A549 (cell line): Measurements from ENCODE around the gene MEG3. TPM values are rescaled to one million over a fixed set of nuclear protein-coding genes. Genes with fewer than 3 reads are reported as not detected.

Source experiments
- ATAC-seq, 2 experiments: fragments of 200-7000 bp in 1 of 2; fragments of >200 bp in 1 of 2; cut with Nextera tagmentation in 1 of 2; cut with Tn5 transposase in 1 of 2; 3 replicates each; pipeline versions ENCODE4 v1.8.0 to v1.9.1; 2018 to 2020; ENCODE audit warnings: mild to moderate bottlenecking in 1 of 2, moderate library complexity in 1 of 2
- CTCF ChIA-PET: fragments of 300-600 bp; sonication (Branson Sonifier 250); formaldehyde crosslinking; extraction: SDS; loops from one replicate; lab custom pipeline; 2021; ENCODE audit warnings: antibody characterized with exemption, inconsistent platforms; lab: Yijun Ruan, JAX
- POLR2A ChIA-PET: fragments of 350-600 bp; formaldehyde crosslinking; extraction: SDS; loops from one replicate; lab custom pipeline; 2021; ENCODE audit warnings: antibody characterized with exemption, inconsistent platforms; lab: Yijun Ruan, JAX
- DNase-seq, 2 experiments: peaks; one replicate each; pipeline versions ENCODE4 v3.0.0 to v3.0.0-alpha.2; 2011 to 2016; ENCODE audit warnings: low read depth in 1 of 2, low spot score in 1 of 2
- FAIRE-seq: peaks from 2 replicates; lab custom pipeline; 2011; peaks lifted over from hg19 to GRCh38; lab: Jason Lieb, UNC
- H3K27ac ChIP-seq, 2 experiments: fragments of >200 bp; sonication (Bioruptor Twin); formaldehyde crosslinking; 3 replicates each; pipeline ENCODE4 v1.5.1; 2016 to 2017
- H3K4me1 ChIP-seq: fragments of >200 bp; sonication (Bioruptor Twin); formaldehyde crosslinking; 3 replicates; pipeline ENCODE4 v1.6.1; 2016
- H3K4me2 ChIP-seq: fragments of >200 bp; sonication (Bioruptor Twin); formaldehyde crosslinking; 3 replicates; pipeline ENCODE4 v1.6.1; 2016
- H3K4me3 ChIP-seq: fragments of >200 bp; sonication (Bioruptor Twin); formaldehyde crosslinking; 3 replicates; pipeline ENCODE4 v1.5.1; 2016
- H3K9me3 ChIP-seq: fragments of >200 bp; sonication (Bioruptor Twin); formaldehyde crosslinking; 3 replicates; pipeline ENCODE4 v1.6.1; 2016
- CEBPB ChIP-seq, 2 experiments: fragments of >200 bp in 1 of 2; sonication (Bioruptor Twin) in 1 of 2; formaldehyde crosslinking in 1 of 2; IDR thresholded peaks; 2 replicates each; pipeline ENCODE4 v1.6.1; 2012 to 2016
- CHD2 ChIP-seq: fragments of 150-350 bp; IDR thresholded peaks from 2 replicates; pipeline ENCODE4 v1.6.1; 2014; ENCODE audit warnings: low read length; ENCODE audit not compliant: partially characterized antibody
- E2F6 ChIP-seq: IDR thresholded peaks from 2 replicates; pipeline ENCODE4 v1.6.1; 2012; ENCODE audit warnings: low read depth, borderline replicate concordance
- EHMT2 ChIP-seq: fragments of 200-600 bp; sonication (generic); IDR thresholded peaks from 2 replicates; pipeline ENCODE4 v1.6.1; 2016; ENCODE audit warnings: antibody characterized with exemption, low read depth, mild to moderate bottlenecking, moderate library complexity
- EP300 ChIP-seq, 2 experiments: fragments of >200 bp; sonication (Bioruptor Twin); formaldehyde crosslinking; IDR thresholded peaks; 2 replicates in 1 of 2; 3 replicates in 1 of 2; pipeline ENCODE4 v1.6.1; 2016 to 2017
- ESRRA ChIP-seq: fragments of 150-350 bp; IDR thresholded peaks from 2 replicates; pipeline ENCODE4 v1.6.1; 2014; ENCODE audit warnings: mild to moderate bottlenecking, low read length, borderline replicate concordance
- FOSB ChIP-seq: fragments of 250-450 bp; sonication (Bioruptor Pico); IDR thresholded peaks from 2 replicates; pipeline ENCODE4 v1.5.0; 2020; ENCODE audit warnings: mild to moderate bottlenecking, moderate library complexity
- GATA3 ChIP-seq: IDR thresholded peaks from 2 replicates; pipeline ENCODE4 v1.6.1; 2012; ENCODE audit warnings: borderline replicate concordance
- HDAC2 ChIP-seq: fragments of 200-600 bp; sonication (generic); IDR thresholded peaks from 2 replicates; pipeline ENCODE4 v1.6.1; 2016
- HEYL ChIP-seq: fragments of 250-450 bp; sonication (Bioruptor Pico); IDR thresholded peaks from 2 replicates; pipeline ENCODE4 v1.8.0; 2021; ENCODE audit warnings: mild to moderate bottlenecking, moderate library complexity
- HOXA7 ChIP-seq: fragments of 250-450 bp; sonication (Bioruptor Pico); IDR thresholded peaks from 2 replicates; pipeline ENCODE4 v1.5.0; 2020; ENCODE audit warnings: mild to moderate bottlenecking, moderate library complexity
- JUN ChIP-seq, 2 experiments: fragments of >200 bp; sonication (Bioruptor Twin); formaldehyde crosslinking; IDR thresholded peaks; 2 replicates in 1 of 2; 3 replicates in 1 of 2; pipeline ENCODE4 v1.6.1; 2016 to 2017
- KDM1A ChIP-seq: fragments of 200-600 bp; sonication (generic); IDR thresholded peaks from 2 replicates; pipeline ENCODE4 v1.6.1; 2016; ENCODE audit warnings: low read depth, mild to moderate bottlenecking
- MAFK ChIP-seq: fragments of 450-650 bp; IDR thresholded peaks from 2 replicates; pipeline ENCODE4 v1.6.1; 2014; ENCODE audit not compliant: partially characterized antibody
- MAZ ChIP-seq: fragments of 150-350 bp; IDR thresholded peaks from 2 replicates; pipeline ENCODE4 v1.6.1; 2014; ENCODE audit warnings: antibody characterized with exemption, low read depth, low read length, borderline replicate concordance
- NPAS2 ChIP-seq: fragments of 250-450 bp; sonication (Bioruptor Pico); IDR thresholded peaks from 2 replicates; pipeline ENCODE4 v1.8.0; 2022; ENCODE audit warnings: mild to moderate bottlenecking, moderate library complexity, borderline replicate concordance
- PBX3 ChIP-seq: IDR thresholded peaks from 2 replicates; pipeline ENCODE4 v1.6.1; 2012
- PHF8 ChIP-seq: fragments of 200-600 bp; sonication (generic); IDR thresholded peaks from 2 replicates; pipeline ENCODE4 v1.6.1; 2016; ENCODE audit warnings: low read depth, mild to moderate bottlenecking, antibody characterized with exemption, moderate library complexity, borderline replicate concordance
- RAD21 ChIP-seq, 2 experiments: fragments of >200 bp in 1 of 2; sonication (Bioruptor Twin) in 1 of 2; formaldehyde crosslinking in 1 of 2; IDR thresholded peaks in 1 of 2; conservative IDR thresholded peaks in 1 of 2; 2 replicates in 1 of 2; 3 replicates in 1 of 2; pipeline ENCODE4 v1.6.1; 2012 to 2018; ENCODE audit warnings: inconsistent platforms in 1 of 2
- RARB ChIP-seq: fragments of 250-450 bp; sonication (Bioruptor Pico); IDR thresholded peaks from 2 replicates; pipeline ENCODE4 v1.8.0; 2021; ENCODE audit warnings: mild to moderate bottlenecking, moderate library complexity
- REST ChIP-seq: fragments of 200-600 bp; sonication (generic); IDR thresholded peaks from 2 replicates; pipeline ENCODE4 v1.6.1; 2016; ENCODE audit warnings: antibody characterized with exemption, mild to moderate bottlenecking, moderate library complexity
- SREBF2 ChIP-seq: fragments of 450-650 bp; IDR thresholded peaks from 2 replicates; pipeline ENCODE4 v1.6.1; 2014; ENCODE audit warnings: mild to moderate bottlenecking, moderate library complexity
- TFCP2L1 ChIP-seq: fragments of 250-450 bp; sonication (Bioruptor Pico); IDR thresholded peaks from 2 replicates; pipeline ENCODE4 v1.5.0; 2021; ENCODE audit warnings: mild to moderate bottlenecking
- ZC3H11A ChIP-seq: fragments of 450-650 bp; IDR thresholded peaks from 2 replicates; pipeline ENCODE4 v1.6.1; 2014; ENCODE audit warnings: antibody characterized with exemption, mild to moderate bottlenecking
- ZFP36 ChIP-seq: fragments of 450-650 bp; IDR thresholded peaks from 2 replicates; pipeline ENCODE4 v1.6.1; 2014; ENCODE audit warnings: borderline replicate concordance; ENCODE audit not compliant: partially characterized antibody
- ZNF302 ChIP-seq: fragments of 250-450 bp; sonication (Bioruptor Pico); IDR thresholded peaks from 2 replicates; pipeline ENCODE4 v1.9.0; 2021; ENCODE audit warnings: inconsistent platforms, mild to moderate bottlenecking, moderate library complexity
- WGBS: methylation state at CpG from one replicate; pipeline ENCODE4 v1.1.6; 2017; ENCODE audit errors: missing lambda C conversion rate; 5-methylcytosine and 5-hydroxymethylcytosine counted together
- polyA plus RNA-seq, 4 experiments: library from polyadenylated mRNA; depleted of rRNA in 3 of 4; stranded (reverse); fragments of >200 nt; fragmentation: RNase III in 1 of 4; extraction: RNeasy Plus Mini Kit Qiagen cat#74134 plus additional on column Dnase treatment in 1 of 4; gene quantifications; 2 replicates in 3 of 4; 3 replicates in 1 of 4; pipeline ENCODE4 v1.2.3, GENCODE V29; 2011 to 2017
- TF ChIP-seq, protein P1 (sequence below): fragments of 250-450 bp; sonication (Bioruptor Pico); IDR thresholded peaks from 2 replicates; pipeline ENCODE4 v1.5.0; 2021; ENCODE audit warnings: mild to moderate bottlenecking, moderate library complexity, borderline replicate concordance

Gene MEG3
- polyA plus RNA-seq, 2 of the 4 experiments (the other 2 are of a cell fraction): 27.0 to 56.7 TPM

- no peak for ATAC-seq
- FAIRE-seq: no peak
- Histone ChIP-seq H3K4me1 (no peaks in the 10 kb centered on the region), H3K27ac (no peak overlapping the region), H3K4me3 (no peak overlapping the region), H3K9me3 (no peaks in the 10 kb centered on the region), H3K4me2 (no peak overlapping the region)
- no peak for TF ChIP-seq TFCP2L1
- no peak for TF ChIP-seq CHD2
- TF ChIP-seq MAFK: no peak
- TF ChIP-seq FOSB (CRISPR knock-in tag): no peak
- TF ChIP-seq RAD21 (conservative IDR thresholded peaks at IDR 0.05 in 1 of 2, IDR thresholded peaks at IDR 0.05 in 1 of 2): no peak
- no peak for TF ChIP-seq MAZ
- no peak for TF ChIP-seq SREBF2
- no peak for TF ChIP-seq ZC3H11A
- ChIA-PET POLR2A (no interaction called here), CTCF (interaction anchor here (0.8 kb wide), 1 partner anchor 318 kb away, joined by 3 read pairs; no protein-coding TSS in a partner anchor)
- WGBS: 95% methylated on average over 2 of the region's 2 CpGs
- no peak for DNase-seq
Observed at GRCh38 chr14:100885196-100885595, 59.3 kb downstream of the MEG3 start.

DNA sequence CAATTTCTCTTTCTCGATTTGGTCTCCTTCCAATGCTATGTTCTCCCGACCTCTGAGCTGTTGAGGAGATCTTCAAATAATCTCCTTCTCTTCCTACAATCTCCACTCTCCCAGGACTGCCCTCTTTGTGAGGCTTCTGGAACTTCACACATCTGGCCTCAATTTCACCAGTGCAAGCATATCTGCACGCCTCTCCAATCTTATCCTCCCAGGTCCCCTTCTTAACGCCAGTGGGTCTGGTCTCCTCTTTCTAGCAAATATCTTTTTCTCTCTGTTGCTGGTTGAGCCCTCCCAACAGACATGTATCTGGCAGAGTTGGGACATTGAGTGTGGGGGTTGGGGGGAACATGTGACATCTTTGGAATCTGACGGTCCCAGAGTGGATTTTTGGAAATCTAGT, 59.7 kb downstream of the MEG3 start:
- Histone ChIP-seq H3K4me2 (no peak overlapping the region), H3K4me3 (no peak overlapping the region), H3K27ac (no peak overlapping the region), H3K4me1 (no peaks in the 10 kb centered on the region), H3K9me3 (no peaks in the 10 kb centered on the region)
- 78% methylated on average over 5 of the region's 5 CpGs for WGBS
- ChIA-PET CTCF (interaction anchor here (0.8 kb wide), 1 partner anchor 318 kb away, joined by 3 read pairs; no protein-coding TSS in a partner anchor), POLR2A (no interaction called here)
- DNase-seq: no peak
- TF ChIP-seq CHD2: no peak
- TF ChIP-seq JUN (IDR thresholded peaks at IDR 0.05): no peak
- TF ChIP-seq NPAS2 (CRISPR knock-in tag): no peak
- TF ChIP-seq KDM1A: no peak
- TF ChIP-seq RARB: no peak
- no peak for TF ChIP-seq REST
- no peak for FAIRE-seq
- 0 out of 6 replicates have a peak, but pooled peaks of 1 of the 2 experiments have one; percentile 33 for ATAC-seq

- Histone ChIP-seq H3K9me3 (no peaks in the 10 kb centered on the region), H3K4me2 (no peak overlapping the region), H3K4me3 (no peak overlapping the region), H3K4me1 (no peaks in the 10 kb centered on the region), H3K27ac (no peak overlapping the region)
- TF ChIP-seq E2F6 (no peak), PHF8 (no peak), GATA3 (no peak), CEBPB (IDR thresholded peaks at IDR 0.05) (no peak), ESRRA (no peak), JUN (IDR thresholded peaks at IDR 0.05) (no peak), HOXA7 (CRISPR knock-in tag) (no peak), SREBF2 (no peak), HEYL (CRISPR knock-in tag) (no peak), MAFK (no peak), ZFP36 (no peak), EP300 (IDR thresholded peaks at IDR 0.05) (no peak), FOSB (CRISPR knock-in tag) (no peak), PBX3 (no peak), HDAC2 (no peak), EHMT2 (no peak), ZNF302 (CRISPR knock-in tag) (no peak)
- TF ChIP-seq, protein P1, sequence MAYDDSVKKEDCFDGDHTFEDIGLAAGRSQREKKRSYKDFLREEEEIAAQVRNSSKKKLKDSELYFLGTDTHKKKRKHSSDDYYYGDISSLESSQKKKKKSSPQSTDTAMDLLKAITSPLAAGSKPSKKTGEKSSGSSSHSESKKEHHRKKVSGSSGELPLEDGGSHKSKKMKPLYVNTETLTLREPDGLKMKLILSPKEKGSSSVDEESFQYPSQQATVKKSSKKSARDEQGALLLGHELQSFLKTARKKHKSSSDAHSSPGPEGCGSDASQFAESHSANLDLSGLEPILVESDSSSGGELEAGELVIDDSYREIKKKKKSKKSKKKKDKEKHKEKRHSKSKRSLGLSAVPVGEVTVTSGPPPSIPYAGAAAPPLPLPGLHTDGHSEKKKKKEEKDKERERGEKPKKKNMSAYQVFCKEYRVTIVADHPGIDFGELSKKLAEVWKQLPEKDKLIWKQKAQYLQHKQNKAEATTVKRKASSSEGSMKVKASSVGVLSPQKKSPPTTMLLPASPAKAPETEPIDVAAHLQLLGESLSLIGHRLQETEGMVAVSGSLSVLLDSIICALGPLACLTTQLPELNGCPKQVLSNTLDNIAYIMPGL: no peak
- FAIRE-seq: no peak
- WGBS: 90% methylated on average over 6 of the region's 6 CpGs
- no peak for DNase-seq
- no peak for ATAC-seq
- POLR2A ChIA-PET: no interaction called here
- CTCF ChIA-PET: interaction anchor here (1.0 to 1.6 kb wide), 2 partner anchors 14 to 225 kb away, joined by 3 to 4 read pairs; no protein-coding TSS in a partner anchor
Observed at GRCh38 chr14:100887728-100888335, 61.9 kb downstream of the MEG3 start.
